HUES64 (cell line): Measurements from ENCODE around the gene SHB.

Experiments used
- H3K27ac ChIP-seq: 2 replicates; pipeline ENCODE4 v1.7.0; 2013; ENCODE audit warnings: low read depth, low read length, inconsistent platforms
- H3K27me3 ChIP-seq: 2 replicates; pipeline ENCODE4 v1.6.1; 2013; ENCODE audit warnings: mild to moderate bottlenecking, low read length; ENCODE audit not compliant: insufficient read depth
- H3K36me3 ChIP-seq: 2 replicates; pipeline ENCODE4 v1.6.1; 2013; ENCODE audit warnings: mild to moderate bottlenecking, low read length; ENCODE audit not compliant: insufficient read depth
- H3K4me1 ChIP-seq: 2 replicates; pipeline ENCODE4 v1.6.1; 2013; ENCODE audit warnings: mild to moderate bottlenecking, low read length, moderate library complexity; ENCODE audit not compliant: insufficient read depth
- H3K4me3 ChIP-seq: 2 replicates; pipeline ENCODE4 v1.5.1; 2013; ENCODE audit warnings: mild to moderate bottlenecking, low read length, moderate library complexity
- H3K9ac ChIP-seq: 2 replicates; pipeline ENCODE4 v1.6.1; 2013; ENCODE audit warnings: mild to moderate bottlenecking, low read depth, low read length
- H3K9me3 ChIP-seq: 2 replicates; pipeline ENCODE4 v1.6.1; 2013; ENCODE audit warnings: low read depth, low read length; ENCODE audit not compliant: insufficient read depth
- WGBS: fragments of 150-250, 120-280 bp; methylation state at CpG from one replicate; pipeline ENCODE4 v1.1.7; 2013; ENCODE audit warnings: missing lambda C conversion rate; 5-methylcytosine and 5-hydroxymethylcytosine counted together

The SHB gene

GRCh38 chr9:38018958-38019602, 49.9 kb downstream of the SHB start:
- Histone ChIP-seq H3K27me3 (no peaks in the 10 kb centered on the region), H3K4me1 (peaks cover 76% of the 10 kb centered on the region), H3K36me3 (0 out of 2 replicates have a peak, but pooled peaks cover 2% of the 10 kb centered on the region), H3K27ac (peak overlapping the region; percentile 73), H3K4me3 (no peak overlapping the region), H3K9me3 (no peaks in the 10 kb centered on the region), H3K9ac (peak overlapping the region; percentile 58; the same call in 1 of the 2 replicates)
- WGBS: 49% methylated on average over 6 of the region's 6 CpGs

- H3K27ac ChIP-seq: peak overlapping the region; percentile 93
Measured at GRCh38 chr9:38018241-38018957, 50.6 kb downstream of the SHB start.

DNA sequence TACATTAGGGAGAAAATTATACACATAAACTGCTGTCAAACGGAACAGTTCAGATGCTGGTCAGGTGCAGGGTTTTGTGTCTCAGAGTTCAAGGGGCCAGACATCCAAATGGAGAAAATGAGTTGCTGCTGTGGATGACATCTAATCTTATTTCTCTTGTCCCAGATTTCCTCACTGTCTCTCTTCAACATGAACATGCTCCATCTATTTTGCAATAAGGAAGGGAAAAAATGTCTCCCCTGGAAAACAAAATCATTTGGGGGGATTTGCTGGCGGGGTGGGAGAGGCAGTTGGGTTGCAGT, 51.2 kb downstream of the SHB start:
- WGBS: 67% methylated on average over 2 of the region's 2 CpGs
- Histone ChIP-seq H3K36me3 (0 out of 2 replicates have a peak, but pooled peaks cover 2% of the 10 kb centered on the region), H3K27me3 (no peaks in the 10 kb centered on the region), H3K9ac (peak overlapping the region; percentile 59), H3K4me1 (peaks cover 63% of the 10 kb centered on the region), H3K27ac (peak overlapping the region; percentile 93), H3K9me3 (no peaks in the 10 kb centered on the region), H3K4me3 (no peak overlapping the region)

More at GRCh38 chr9:38018241-38018957, 50.6 kb downstream of the SHB start:
- H3K4me3 ChIP-seq: no peak overlapping the region
- no peaks in the 10 kb centered on the region for H3K27me3 ChIP-seq
- no peaks in the 10 kb centered on the region for H3K9me3 ChIP-seq
- peaks cover 69% of the 10 kb centered on the region for H3K4me1 ChIP-seq
- peak overlapping the region; percentile 59; the same call in 1 of the 2 replicates for H3K9ac ChIP-seq
- H3K36me3 ChIP-seq: 0 out of 2 replicates have a peak, but pooled peaks cover 2% of the 10 kb centered on the region
- 82% methylated on average over 5 of the region's 5 CpGs for WGBS

- peak overlapping the region; percentile 67 for H3K9ac ChIP-seq
Measured at GRCh38 chr9:38017149-38017884, 51.7 kb downstream of the SHB start.

GRCh38 chr9:38016375-38017135, 52.5 kb downstream of the SHB start:
- Histone ChIP-seq H3K9me3 (no peaks in the 10 kb centered on the region), H3K4me1 (peaks cover 59% of the 10 kb centered on the region), H3K27me3 (no peaks in the 10 kb centered on the region), H3K4me3 (peak overlapping the region; percentile 13; the same call in 1 of the 2 replicates), H3K27ac (peak overlapping the region; percentile 93), H3K36me3 (0 out of 2 replicates have a peak, but pooled peaks cover 2% of the 10 kb centered on the region), H3K9ac (peak overlapping the region; percentile 67)
- 56% methylated on average over 12 of the region's 12 CpGs for WGBS

More at GRCh38 chr9:38017149-38017884, 51.7 kb downstream of the SHB start:
- H3K4me3 ChIP-seq: peak overlapping the region; percentile 13; the same call in 1 of the 2 replicates
- peaks cover 59% of the 10 kb centered on the region for H3K4me1 ChIP-seq
- no peaks in the 10 kb centered on the region for H3K27me3 ChIP-seq
- WGBS: 7% methylated on average over 13 of the region's 13 CpGs
- H3K9me3 ChIP-seq: no peaks in the 10 kb centered on the region
- H3K36me3 ChIP-seq: 0 out of 2 replicates have a peak, but pooled peaks cover 2% of the 10 kb centered on the region
- peak overlapping the region; percentile 93 for H3K27ac ChIP-seq

GRCh38 chr9:38015906-38016305, 53.1 kb downstream of the SHB start:
- peaks cover 59% of the 10 kb centered on the region for H3K4me1 ChIP-seq
- H3K9me3 ChIP-seq: no peaks in the 10 kb centered on the region
- peak overlapping the region; percentile 67; the same call in 1 of the 2 replicates for H3K9ac ChIP-seq
- H3K27ac ChIP-seq: peak overlapping the region; percentile 93
- WGBS: 89% methylated on average over 7 of the region's 7 CpGs
- no peaks in the 10 kb centered on the region for H3K27me3 ChIP-seq
- no peak overlapping the region for H3K4me3 ChIP-seq
- H3K36me3 ChIP-seq: 0 out of 2 replicates have a peak, but pooled peaks cover 2% of the 10 kb centered on the region

DNA sequence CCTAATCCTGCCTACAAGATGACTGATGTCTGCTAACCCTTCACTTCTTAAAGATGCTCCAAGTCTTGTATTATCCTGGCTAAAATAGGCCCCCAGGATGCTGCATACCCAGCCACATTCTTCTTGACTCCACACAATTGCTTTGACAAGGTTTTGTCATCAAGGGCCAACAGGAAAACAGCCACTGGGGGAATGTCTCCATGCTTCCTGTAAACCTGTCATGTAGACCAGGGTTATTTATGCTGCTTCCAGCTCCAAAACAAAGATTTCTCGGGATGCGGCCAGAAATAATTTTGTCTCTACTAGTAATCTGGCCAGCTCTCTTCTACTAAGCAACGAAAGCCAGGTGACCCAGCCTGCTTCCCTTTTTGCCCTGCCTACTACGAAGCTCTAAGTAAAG, 53.8 kb downstream of the SHB start:
- Histone ChIP-seq H3K4me3 (no peak overlapping the region), H3K27me3 (no peaks in the 10 kb centered on the region), H3K36me3 (0 out of 2 replicates have a peak, but pooled peaks cover 2% of the 10 kb centered on the region), H3K27ac (0 out of 2 replicates have a peak overlapping the region, but pooled peaks have one; percentile 26), H3K4me1 (peaks cover 52% of the 10 kb centered on the region), H3K9me3 (no peaks in the 10 kb centered on the region), H3K9ac (no peak overlapping the region)
- 66% methylated on average over 4 of the region's 4 CpGs for WGBS

DNA sequence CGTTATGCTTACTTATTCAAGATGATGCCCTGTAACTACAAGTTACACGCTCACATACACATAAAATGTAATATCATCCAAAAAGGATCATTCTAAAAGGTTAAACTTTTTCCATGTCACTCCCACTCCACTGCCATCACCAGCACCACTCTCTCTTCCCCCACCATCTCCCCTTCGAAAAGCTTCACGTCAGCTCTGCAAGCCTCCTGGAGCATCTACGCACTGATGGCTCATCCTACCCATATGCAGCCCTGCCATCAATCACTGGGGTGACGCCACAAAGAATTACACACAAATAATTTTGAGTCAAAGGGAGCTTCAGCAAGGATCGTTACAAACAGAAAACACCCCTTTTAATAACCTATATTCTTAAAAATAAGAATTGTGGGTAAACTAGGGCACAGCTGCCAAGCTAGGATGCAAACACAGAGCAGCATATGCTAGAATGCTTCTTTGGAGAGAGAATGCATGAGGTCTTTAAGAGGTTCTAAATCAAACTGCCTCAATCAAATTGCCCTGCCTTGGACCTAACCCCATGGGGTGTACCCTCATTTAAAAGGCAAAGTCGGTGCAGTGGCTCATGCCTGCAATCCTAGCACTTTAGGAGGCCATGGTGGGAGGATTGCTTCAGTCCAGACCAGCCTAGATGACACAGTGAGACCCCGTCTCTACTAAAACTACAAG, 56.1 kb downstream of the SHB start:
- H3K27me3 ChIP-seq: no peaks in the 10 kb centered on the region
- WGBS: 91% methylated on average over 9 of the region's 9 CpGs
- H3K4me3 ChIP-seq: no peak overlapping the region
- H3K9me3 ChIP-seq: no peaks in the 10 kb centered on the region
- H3K36me3 ChIP-seq: 0 out of 2 replicates have a peak, but pooled peaks cover 2% of the 10 kb centered on the region
- H3K9ac ChIP-seq: no peak overlapping the region
- peaks cover 42% of the 10 kb centered on the region for H3K4me1 ChIP-seq
- H3K27ac ChIP-seq: no peak overlapping the region

GRCh38 chr9:38011991-38012390, 57.0 kb downstream of the SHB start:
- 0 out of 2 replicates have a peak, but pooled peaks cover 2% of the 10 kb centered on the region for H3K36me3 ChIP-seq
- no peak overlapping the region for H3K9ac ChIP-seq
- WGBS: 80% methylated on average over 5 of the region's 5 CpGs
- no peak overlapping the region for H3K27ac ChIP-seq
- no peak overlapping the region for H3K4me3 ChIP-seq
- peaks cover 41% of the 10 kb centered on the region for H3K4me1 ChIP-seq
- no peaks in the 10 kb centered on the region for H3K9me3 ChIP-seq
- no peaks in the 10 kb centered on the region for H3K27me3 ChIP-seq
